OCI-LY1 (cell line): ENCODE data around the gene KCTD13.

ENCODE experiments used
- H2AFZ ChIP-seq: fragments of 200-600 bp; sonication (generic), shearing (Covaris generic); 2 replicates; pipeline ENCODE4 v1.6.0; 2014; ENCODE audit warnings: antibody characterized with exemption, mild to moderate bottlenecking, low read length
- H3F3A ChIP-seq: fragments of 200-600 bp; sonication (generic), shearing (Covaris generic); 2 replicates; pipeline ENCODE4 v1.6.0; 2014; ENCODE audit warnings: mild to moderate bottlenecking, antibody characterized with exemption, low read length, moderate library complexity; ENCODE audit not compliant: insufficient read depth
- H3K27ac ChIP-seq: fragments of 200-600 bp; sonication (generic); 2 replicates; pipeline ENCODE4 v1.5.1; 2014; ENCODE audit warnings: low read length, mixed run types, mild to moderate bottlenecking, low read depth; ENCODE audit not compliant: poor library complexity, severe bottlenecking
- H3K27me3 ChIP-seq: fragments of 200-600 bp; sonication (generic); 2 replicates; pipeline ENCODE4 v1.6.0; 2014; ENCODE audit warnings: antibody characterized with exemption, mild to moderate bottlenecking, low read length, moderate library complexity; ENCODE audit not compliant: insufficient read depth
- H3K36me3 ChIP-seq: fragments of 200-600 bp; sonication (generic); 2 replicates; pipeline ENCODE4 v1.6.1; 2014; ENCODE audit warnings: mild to moderate bottlenecking, antibody characterized with exemption, low read length, moderate library complexity, mixed read lengths; ENCODE audit not compliant: insufficient read depth
- H3K4me1 ChIP-seq: fragments of 200-600 bp; sonication (generic); 2 replicates; pipeline ENCODE4 v1.5.1; 2014; ENCODE audit warnings: mild to moderate bottlenecking, low read length, moderate library complexity; ENCODE audit not compliant: insufficient read depth, severe bottlenecking
- H3K4me2 ChIP-seq: fragments of 200-600 bp; sonication (generic), shearing (Covaris generic); 2 replicates; pipeline ENCODE4 v1.6.1; 2014; ENCODE audit warnings: low read length
- H3K4me3 ChIP-seq: fragments of 200-600 bp; sonication (generic); 2 replicates; pipeline ENCODE4 v1.5.1; 2014; ENCODE audit warnings: low read length, low read depth, mild to moderate bottlenecking, mixed read lengths; ENCODE audit not compliant: poor library complexity, severe bottlenecking
- H3K79me2 ChIP-seq: fragments of 200-600 bp; shearing (Covaris generic); 2 replicates; pipeline ENCODE4 v1.6.1; 2016; ENCODE audit warnings: mixed run types, low read length, mixed read lengths; ENCODE audit not compliant: insufficient read depth
- H3K9ac ChIP-seq: fragments of 200-600 bp; sonication (generic), shearing (Covaris generic); 2 replicates; pipeline ENCODE4 v1.6.1; 2014; ENCODE audit warnings: mild to moderate bottlenecking, low read length, mixed read lengths
- H3K9me2 ChIP-seq: fragments of 200-600 bp; sonication (generic), shearing (Covaris generic); 2 replicates; pipeline ENCODE4 v1.6.1; 2014; ENCODE audit warnings: low read depth, mild to moderate bottlenecking, low read length, mixed read lengths
- H3K9me3 ChIP-seq: fragments of 200-600 bp; shearing (Covaris generic); 2 replicates; pipeline ENCODE4 v1.6.1; 2014; ENCODE audit warnings: low read length, mixed read lengths
- H4K20me1 ChIP-seq: fragments of 200-600 bp; sonication (generic), shearing (Covaris generic); 2 replicates; pipeline ENCODE4 v1.6.0; 2016; ENCODE audit warnings: mild to moderate bottlenecking, low read length; ENCODE audit not compliant: insufficient read depth
- EZH2 ChIP-seq: fragments of 200-600 bp; sonication (generic), shearing (Covaris generic); IDR thresholded peaks from 2 replicates; pipeline ENCODE4 v1.8.0; 2017; ENCODE audit warnings: borderline replicate concordance, mixed run types, mild to moderate bottlenecking, antibody characterized with exemption, low read length, moderate library complexity, mixed read lengths
- TF ChIP-seq, protein P1 (sequence below): fragments of 200-600 bp; sonication (generic), shearing (Covaris generic); IDR thresholded peaks from 2 replicates; pipeline ENCODE4 v1.5.1; 2017; ENCODE audit warnings: mild to moderate bottlenecking, antibody characterized with exemption, low read length, moderate library complexity, mixed read lengths

Gene KCTD13

DNA sequence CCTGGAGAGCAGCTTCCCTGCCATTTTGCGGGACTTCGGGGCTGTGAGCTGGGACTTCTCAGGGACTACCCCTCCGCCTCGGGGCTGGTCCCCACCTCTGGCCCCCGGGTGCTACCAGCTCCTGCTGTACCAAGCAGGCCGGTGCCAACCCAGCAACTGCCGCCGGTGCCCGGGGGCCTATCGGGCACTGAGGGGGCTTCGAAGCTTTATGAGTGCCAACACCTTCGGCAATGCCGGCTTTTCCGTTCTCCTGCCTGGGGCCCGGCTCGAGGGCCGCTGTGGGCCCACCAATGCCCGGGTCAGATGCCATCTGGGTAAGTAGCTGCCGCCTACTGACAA lies 24.4 kb downstream of the KCTD13 start:
- no peaks in the 10 kb centered on the region for H3K9me3 ChIP-seq
- no peaks in the 10 kb centered on the region for H3K9me2 ChIP-seq
- H3K4me3 ChIP-seq, result no peak overlapping the region
- no peaks in the 10 kb centered on the region for H3K27me3 ChIP-seq
- no peaks in the 10 kb centered on the region for H3K36me3 ChIP-seq
- no peak overlapping the region for H3K4me2 ChIP-seq
- H2AFZ ChIP-seq, result no peak overlapping the region
- H3K9ac ChIP-seq, result no peak overlapping the region
- no peaks in the 10 kb centered on the region for H3K79me2 ChIP-seq
- TF ChIP-seq, protein P1, sequence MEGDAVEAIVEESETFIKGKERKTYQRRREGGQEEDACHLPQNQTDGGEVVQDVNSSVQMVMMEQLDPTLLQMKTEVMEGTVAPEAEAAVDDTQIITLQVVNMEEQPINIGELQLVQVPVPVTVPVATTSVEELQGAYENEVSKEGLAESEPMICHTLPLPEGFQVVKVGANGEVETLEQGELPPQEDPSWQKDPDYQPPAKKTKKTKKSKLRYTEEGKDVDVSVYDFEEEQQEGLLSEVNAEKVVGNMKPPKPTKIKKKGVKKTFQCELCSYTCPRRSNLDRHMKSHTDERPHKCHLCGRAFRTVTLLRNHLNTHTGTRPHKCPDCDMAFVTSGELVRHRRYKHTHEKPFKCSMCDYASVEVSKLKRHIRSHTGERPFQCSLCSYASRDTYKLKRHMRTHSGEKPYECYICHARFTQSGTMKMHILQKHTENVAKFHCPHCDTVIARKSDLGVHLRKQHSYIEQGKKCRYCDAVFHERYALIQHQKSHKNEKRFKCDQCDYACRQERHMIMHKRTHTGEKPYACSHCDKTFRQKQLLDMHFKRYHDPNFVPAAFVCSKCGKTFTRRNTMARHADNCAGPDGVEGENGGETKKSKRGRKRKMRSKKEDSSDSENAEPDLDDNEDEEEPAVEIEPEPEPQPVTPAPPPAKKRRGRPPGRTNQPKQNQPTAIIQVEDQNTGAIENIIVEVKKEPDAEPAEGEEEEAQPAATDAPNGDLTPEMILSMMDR, result no peak
- TF ChIP-seq EZH2, result no peak
- H3F3A ChIP-seq, result no peaks in the 10 kb centered on the region
- peaks cover 5% of the 10 kb centered on the region for H3K4me1 ChIP-seq
- no peaks in the 10 kb centered on the region for H4K20me1 ChIP-seq
- H3K27ac ChIP-seq, result no peak overlapping the region

DNA sequence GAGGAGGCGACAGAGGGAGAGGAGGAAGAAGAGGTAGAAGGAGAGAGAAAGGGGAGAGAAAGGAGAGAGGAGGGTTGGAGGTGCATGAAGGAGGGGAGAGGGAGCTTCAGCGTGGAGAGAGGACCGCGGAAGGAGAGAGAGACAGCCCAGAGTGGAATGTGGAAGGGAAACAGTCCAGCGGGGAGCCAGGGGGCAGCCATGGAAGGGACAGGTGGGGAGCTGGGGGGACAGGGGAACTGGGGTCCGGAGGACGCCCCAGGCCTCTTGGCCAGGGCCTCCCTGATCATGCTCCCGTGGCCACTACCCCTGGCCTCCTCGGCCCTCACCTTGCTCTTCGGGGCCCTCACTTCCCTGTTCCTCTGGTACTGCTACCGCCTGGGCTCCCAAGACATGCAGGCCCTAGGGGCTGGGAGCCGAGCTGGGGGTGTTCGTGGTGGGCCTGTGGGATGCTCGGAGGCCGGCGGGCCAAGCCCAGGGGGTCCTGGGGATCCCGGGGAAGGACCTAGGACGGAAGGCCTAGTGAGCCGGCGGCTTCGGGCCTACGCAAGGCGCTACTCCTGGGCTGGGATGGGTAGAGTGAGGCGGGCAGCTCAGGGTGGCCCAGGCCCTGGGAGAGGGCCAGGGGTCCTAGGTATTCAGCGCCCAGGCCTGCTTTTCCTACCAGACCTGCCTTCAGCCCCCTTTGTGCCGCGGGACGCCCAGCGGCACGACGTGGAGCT lies 25.0 kb downstream of the KCTD13 start:
- Histone ChIP-seq H3K9me2 (no peaks in the 10 kb centered on the region), H3K4me3 (no peak overlapping the region)

DNA sequence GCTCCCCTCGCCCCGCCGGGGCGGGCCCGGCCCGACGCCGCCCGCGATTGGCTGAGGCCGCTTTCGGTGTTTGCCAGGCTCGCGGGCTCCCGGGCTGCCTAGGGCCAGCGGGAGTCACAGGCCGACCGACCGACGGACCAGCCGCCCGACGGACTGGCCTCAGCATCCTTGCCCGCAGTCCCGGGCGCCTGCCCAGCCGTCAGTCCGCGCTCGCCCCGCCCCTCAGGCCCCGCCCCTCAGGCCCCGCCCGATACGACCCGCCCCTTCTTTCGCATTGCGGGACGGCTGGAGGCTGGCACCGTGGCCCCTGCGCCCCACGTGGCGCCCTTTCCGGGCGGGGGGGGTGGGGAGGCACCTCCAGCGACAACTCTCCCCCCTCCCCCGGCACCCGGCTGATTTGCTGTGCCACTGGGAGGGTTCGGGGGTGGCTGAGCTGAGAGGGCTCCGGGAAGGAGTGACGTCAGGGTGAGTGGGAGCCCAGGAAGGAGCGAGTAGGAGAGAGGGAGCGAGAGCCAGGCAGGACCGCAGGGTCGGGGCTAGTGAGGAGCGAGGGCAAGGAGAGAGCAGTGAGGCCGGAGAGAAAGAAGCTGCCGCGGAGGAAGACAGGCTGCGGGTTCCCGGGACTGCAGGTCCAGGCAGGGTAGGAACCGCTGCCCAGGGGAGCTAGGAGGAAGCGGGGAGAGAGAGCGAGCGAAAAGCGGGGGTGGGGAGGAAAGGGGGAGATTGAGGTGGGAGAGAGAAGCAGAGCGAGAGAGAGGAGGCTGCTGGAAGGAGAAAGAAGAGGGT lies 25.7 kb downstream of the KCTD13 start, which contains the start of gene ASPHD1:
ASPHD1 (plus strand) TSS at position 387 of the 786 bp plus-strand sequence. CDS start 484 bp downstream, outside the sequence.
- Histone ChIP-seq H3K4me1 (peaks cover 5% of the 10 kb centered on the region), H3K4me3 (peak within 1 kb of the TSS; percentile 57), H3K79me2 (no peaks in the 10 kb centered on the region), H2AFZ (no peak within 1 kb of the TSS), H3K9ac (no peak within 1 kb of the TSS), H3K4me2 (peak within 1 kb of the TSS; percentile 64), H4K20me1 (no peaks in the 10 kb centered on the region), H3K27ac (no peak within 1 kb of the TSS), H3K36me3 (no peaks in the 10 kb centered on the region), H3K9me2 (no peaks in the 10 kb centered on the region), H3K9me3 (no peaks in the 10 kb centered on the region), H3F3A (no peaks in the 10 kb centered on the region), H3K27me3 (no peaks in the 10 kb centered on the region)
- TF ChIP-seq, protein P1, result no peak
- TF ChIP-seq EZH2, result no peak

More for the DNA sequence above, 25.0 kb downstream of the KCTD13 start:
- H2AFZ ChIP-seq, result no peak overlapping the region
- H3K79me2 ChIP-seq, result no peaks in the 10 kb centered on the region
- H3K9ac ChIP-seq, result no peak overlapping the region
- H4K20me1 ChIP-seq, result no peaks in the 10 kb centered on the region
- no peaks in the 10 kb centered on the region for H3F3A ChIP-seq
- H3K27ac ChIP-seq, result no peak overlapping the region
- peaks cover 5% of the 10 kb centered on the region for H3K4me1 ChIP-seq
- TF ChIP-seq EZH2, result no peak
- TF ChIP-seq, protein P1, result no peak
- no peaks in the 10 kb centered on the region for H3K36me3 ChIP-seq
- no peaks in the 10 kb centered on the region for H3K9me3 ChIP-seq
- no peak overlapping the region; the same call in 1 of the 2 replicates for H3K4me2 ChIP-seq
- no peaks in the 10 kb centered on the region for H3K27me3 ChIP-seq
